ENCODE results near the gene MED9. TPM values are rescaled to one million over a fixed set of nuclear protein-coding genes. Genes with fewer than 3 reads are reported as not detected.

MED9 gene
- polyA plus RNA-seq, 3 donors = 22.6 to 23.7 (median 23.3) TPM

GRCh38 chr17:17500999-17501605 is 24.3 kb downstream of the MED9 start:
- no peak for DNase-seq

GRCh38 chr17:17502741-17503565 is 26.2 kb downstream of the MED9 start:
- no peak for DNase-seq

- DNase-seq = no peak
Measured at GRCh38 chr17:17503566-17504130, 26.8 kb downstream of the MED9 start.

- no peak for DNase-seq
Measured at GRCh38 chr17:17504341-17505140, 27.7 kb downstream of the MED9 start.

GRCh38 chr17:17505151-17505550 is 28.4 kb downstream of the MED9 start:
- no peak for DNase-seq

- DNase-seq = no peak
Measured at GRCh38 chr17:17505610-17506171, 28.9 kb downstream of the MED9 start.

- DNase-seq = no peak
Measured at GRCh38 chr17:17506181-17506741, 29.5 kb downstream of the MED9 start.

GRCh38 chr17:17506893-17507464 is 30.2 kb downstream of the MED9 start:
- DNase-seq = no peak

- DNase-seq = no peak
Measured at GRCh38 chr17:17507465-17508011, 30.7 kb downstream of the MED9 start.

GRCh38 chr17:17508019-17508535 is 31.3 kb downstream of the MED9 start:
- no peak for DNase-seq

GRCh38 chr17:17508646-17509591 is 32.1 kb downstream of the MED9 start:
- no peak for DNase-seq

- no peak for DNase-seq
Measured at GRCh38 chr17:17509601-17510425, 33.0 kb downstream of the MED9 start.

- DNase-seq = no peak
Measured at GRCh38 chr17:17510456-17511292, 33.9 kb downstream of the MED9 start.

- no peak for DNase-seq
Measured at GRCh38 chr17:17511293-17511741, 34.5 kb downstream of the MED9 start.

- no peak for DNase-seq
Measured at GRCh38 chr17:17511881-17512858, 35.4 kb downstream of the MED9 start.

- no peak for DNase-seq
Measured at GRCh38 chr17:17512866-17513265, 36.1 kb downstream of the MED9 start.
